ES-I3 (cell line): ENCODE measurements around the gene KCNQ2.
"Not testable (repeated sequence)": the region's sequence is repeated elsewhere in the genome, so short reads cannot be mapped to it uniquely, and the experiment has no call there.

Source experiments
- H3K36me3 ChIP-seq: 2 replicates; pipeline ENCODE4 v1.6.1; 2013; ENCODE audit warnings: mild to moderate bottlenecking, low read length, control low read depth, moderate library complexity; ENCODE audit not compliant: insufficient read depth
- H3K4me1 ChIP-seq: 2 replicates; pipeline ENCODE4 v1.6.1; 2013; ENCODE audit warnings: mild to moderate bottlenecking, control low read depth, low read length; ENCODE audit not compliant: insufficient read depth
- H3K9ac ChIP-seq: 2 replicates; pipeline ENCODE4 v1.6.1; 2013; ENCODE audit warnings: low read depth, mild to moderate bottlenecking, low read length, moderate library complexity
- H3K9me3 ChIP-seq: 2 replicates; pipeline ENCODE4 v1.6.1; 2013; ENCODE audit warnings: mild to moderate bottlenecking, low read length, moderate library complexity; ENCODE audit not compliant: control insufficient read depth, insufficient read depth

The KCNQ2 gene

DNA sequence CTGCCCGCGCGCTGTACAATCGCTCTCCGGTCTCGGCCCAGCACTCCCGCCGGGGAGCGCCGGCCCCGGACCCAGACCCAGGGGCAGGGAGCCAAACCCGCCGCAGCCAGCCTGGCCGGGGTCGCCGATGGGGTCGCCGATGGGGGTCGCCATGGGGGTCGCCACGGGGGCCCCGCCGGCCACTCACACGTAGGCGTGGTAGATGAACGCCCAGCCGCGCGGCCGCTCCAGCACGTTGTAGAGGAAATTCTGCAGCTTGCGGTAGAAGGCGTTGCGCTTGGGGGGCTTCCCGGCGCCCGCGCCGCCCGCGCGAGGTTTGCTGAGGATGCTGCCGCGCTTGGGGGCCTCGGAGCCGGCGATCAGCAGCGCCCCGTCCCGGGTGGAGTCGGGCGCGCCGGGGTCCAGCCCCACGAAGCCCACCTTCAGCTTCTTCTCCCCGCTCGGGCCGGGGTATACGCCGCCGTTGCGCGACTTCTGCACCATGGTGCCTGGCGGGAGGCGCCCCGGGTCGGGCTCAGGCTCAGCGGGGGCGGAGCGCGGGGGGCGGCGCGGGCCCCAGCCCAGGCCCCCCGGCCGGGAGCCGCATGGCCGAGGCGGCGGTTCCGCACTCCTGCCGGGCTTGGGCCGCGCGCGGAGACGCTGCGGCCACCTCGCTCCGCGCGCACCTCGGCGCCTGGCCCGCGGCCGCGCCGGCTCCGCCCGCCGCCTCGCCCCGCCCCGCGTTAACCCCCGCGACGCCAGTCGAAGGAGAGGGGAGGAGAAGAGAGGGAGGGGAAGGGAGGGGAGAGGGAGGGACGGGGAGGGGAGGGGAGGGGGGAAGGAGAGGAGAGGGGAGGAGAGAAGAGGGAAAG is at the start of gene KCNQ2:
KCNQ2 (minus strand) TSS at position 675 of the 851 bp plus-strand sequence; CDS start at position 483, 192 bp downstream.
- Histone ChIP-seq H3K36me3 (no peaks in the 10 kb centered on the region), H3K9me3 (no peaks in the 10 kb centered on the region), H3K4me1 (peaks cover 6% of the 10 kb centered on the region), H3K9ac (peak within 1 kb of the TSS; percentile 59; the same call in 1 of the 2 replicates)

DNA sequence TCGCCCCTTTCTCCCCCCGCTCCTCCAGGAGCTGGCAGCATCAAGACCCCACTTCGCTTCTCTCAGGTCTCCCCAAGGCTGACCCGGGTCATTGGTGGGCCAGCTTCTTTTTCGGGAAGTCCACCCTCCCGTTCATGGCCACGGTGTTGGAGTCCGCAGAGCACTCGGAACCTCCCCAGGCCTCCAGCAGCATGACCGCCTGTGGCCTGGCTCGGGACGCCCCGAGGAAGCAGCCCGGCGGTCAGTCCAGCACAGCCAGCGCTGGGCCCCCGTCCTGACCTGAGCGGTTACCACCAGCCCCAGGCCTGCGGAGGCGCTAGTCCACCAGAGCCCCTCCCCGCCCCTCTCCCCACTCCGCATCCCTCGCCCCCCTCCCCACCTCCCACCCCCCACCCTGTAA is 49.1 kb upstream of the KCNQ2 start:
- Histone ChIP-seq H3K9me3 (no peaks in the 10 kb centered on the region), H3K9ac (peak overlapping the region; percentile 86), H3K4me1 (no peaks in the 10 kb centered on the region; the same call in 1 of the 2 replicates), H3K36me3 (peaks cover 7% of the 10 kb centered on the region)

DNA sequence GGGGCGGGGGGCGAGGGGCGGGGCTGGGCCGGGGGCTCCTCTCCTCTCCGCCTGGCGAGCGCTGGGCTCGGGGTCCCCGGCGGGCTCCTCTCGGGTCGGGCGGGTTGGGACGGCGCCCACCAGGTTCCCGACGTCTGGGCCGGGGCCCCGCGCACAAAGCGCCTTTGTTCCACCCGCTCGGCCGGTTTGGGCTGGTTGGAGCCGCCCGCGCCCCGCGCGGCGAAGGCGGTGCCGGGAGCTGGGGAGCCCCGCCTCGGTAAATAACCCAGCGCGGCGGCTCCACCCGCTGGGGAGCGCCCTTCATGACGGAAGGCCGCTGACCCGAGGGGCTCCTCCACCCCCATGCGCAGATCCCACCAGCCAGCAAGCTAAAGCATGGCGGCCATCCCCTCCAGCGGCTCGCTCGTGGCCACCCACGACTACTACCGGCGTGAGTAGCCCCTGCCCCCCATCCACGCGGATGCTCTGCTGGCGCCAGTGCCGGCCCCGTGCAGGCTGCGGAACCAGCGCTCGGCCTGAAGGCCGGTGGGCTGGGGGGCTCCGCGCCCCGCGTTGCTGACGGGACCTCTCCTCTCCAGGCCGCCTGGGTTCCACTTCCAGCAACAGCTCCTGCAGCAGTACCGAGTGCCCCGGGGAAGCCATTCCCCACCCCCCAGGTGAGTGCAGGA is 48.6 kb upstream of the KCNQ2 start:
- H3K36me3 ChIP-seq, result peaks cover 7% of the 10 kb centered on the region
- no peaks in the 10 kb centered on the region for H3K9me3 ChIP-seq
- no peaks in the 10 kb centered on the region; the same call in 1 of the 2 replicates for H3K4me1 ChIP-seq
- peak overlapping the region; percentile 86 for H3K9ac ChIP-seq

- Histone ChIP-seq H3K4me1 (no peaks in the 10 kb centered on the region; the same call in 1 of the 2 replicates), H3K9ac (peak within 1 kb of the TSS; percentile 86), H3K36me3 (peaks cover 7% of the 10 kb centered on the region), H3K9me3 (no peaks in the 10 kb centered on the region)
These were observed 48.1 kb upstream of the KCNQ2 start, which contains the start of gene PPDPF for GRCh38 chr20:63520504-63520933. Gene PPDPF (plus strand): TSS chr20:63520765. CDS start chr20:63521309, 544 bp downstream.

- Histone ChIP-seq H3K9me3 (no peaks in the 10 kb centered on the region), H3K36me3 (peaks cover 7% of the 10 kb centered on the region), H3K9ac (peak overlapping the region; percentile 86), H3K4me1 (no peaks in the 10 kb centered on the region; the same call in 1 of the 2 replicates)
These were observed 47.4 kb upstream of the KCNQ2 start for GRCh38 chr20:63519668-63520503.

- no peaks in the 10 kb centered on the region; the same call in 1 of the 2 replicates for H3K4me1 ChIP-seq
- peaks cover 7% of the 10 kb centered on the region for H3K36me3 ChIP-seq
- H3K9me3 ChIP-seq, result no peaks in the 10 kb centered on the region
- peak overlapping the region; percentile 86; the same call in 1 of the 2 replicates for H3K9ac ChIP-seq
These were observed 46.7 kb upstream of the KCNQ2 start for GRCh38 chr20:63518946-63519667.

- H3K4me1 ChIP-seq, result no peaks in the 10 kb centered on the region; the same call in 1 of the 2 replicates
- peaks cover 7% of the 10 kb centered on the region for H3K36me3 ChIP-seq
- H3K9me3 ChIP-seq, result no peaks in the 10 kb centered on the region
- no peak overlapping the region; the same call in 1 of the 2 replicates for H3K9ac ChIP-seq
These were observed 46.0 kb upstream of the KCNQ2 start for GRCh38 chr20:63518351-63518861.

GRCh38 chr20:63517376-63518309 is 45.2 kb upstream of the KCNQ2 start:
- no peaks in the 10 kb centered on the region; the same call in 1 of the 2 replicates for H3K4me1 ChIP-seq
- no peak overlapping the region for H3K9ac ChIP-seq
- H3K9me3 ChIP-seq, result no peaks in the 10 kb centered on the region
- H3K36me3 ChIP-seq, result peaks cover 3% of the 10 kb centered on the region; the same call in 1 of the 2 replicates

DNA sequence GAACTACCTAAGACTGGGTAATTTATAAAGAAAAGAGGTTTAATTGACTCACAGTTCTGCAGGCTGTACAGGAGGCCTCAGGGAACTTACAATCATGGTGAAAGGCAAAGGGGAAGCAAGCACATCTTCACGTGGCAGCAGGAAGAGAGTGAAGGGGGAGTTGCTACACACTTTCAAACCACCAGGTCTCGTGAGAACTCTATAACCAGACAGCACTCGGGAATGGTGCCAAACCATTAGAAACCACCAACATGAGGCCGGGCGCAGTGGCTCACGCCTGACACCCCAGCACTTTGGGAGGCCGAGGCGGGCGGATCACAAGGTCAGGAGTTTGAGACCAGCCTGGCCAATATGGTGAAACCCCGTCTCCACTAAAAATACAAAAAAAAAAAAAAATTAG is 42.1 kb upstream of the KCNQ2 start:
- not testable (repeated sequence) for H3K4me1 ChIP-seq, H3K9ac ChIP-seq, H3K36me3 ChIP-seq, H3K9me3 ChIP-seq

DNA sequence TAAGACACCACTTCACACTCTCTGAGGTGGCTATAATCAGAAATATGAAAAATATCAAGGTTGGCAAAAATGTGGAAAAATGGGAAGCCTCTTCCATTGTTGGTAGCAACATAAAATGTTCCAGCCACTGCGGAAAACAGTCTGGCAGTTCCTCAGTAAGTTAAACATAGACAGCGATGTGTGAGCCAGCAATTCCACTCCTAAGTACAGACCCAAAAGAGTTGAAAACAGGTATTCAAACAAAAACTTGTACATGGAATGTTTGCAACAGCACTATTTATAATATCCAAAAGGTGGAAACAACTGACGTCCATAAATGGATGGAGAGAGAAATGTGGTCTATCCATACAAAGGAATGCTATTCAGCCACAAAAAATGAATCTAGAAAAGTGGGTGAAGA is 40.8 kb upstream of the KCNQ2 start:
- Histone ChIP-seq H3K9ac (no peak overlapping the region), H3K36me3 (no peaks in the 10 kb centered on the region), H3K9me3 (no peaks in the 10 kb centered on the region; the same call in 1 of the 2 replicates), H3K4me1 (no peaks in the 10 kb centered on the region; the same call in 1 of the 2 replicates)

DNA sequence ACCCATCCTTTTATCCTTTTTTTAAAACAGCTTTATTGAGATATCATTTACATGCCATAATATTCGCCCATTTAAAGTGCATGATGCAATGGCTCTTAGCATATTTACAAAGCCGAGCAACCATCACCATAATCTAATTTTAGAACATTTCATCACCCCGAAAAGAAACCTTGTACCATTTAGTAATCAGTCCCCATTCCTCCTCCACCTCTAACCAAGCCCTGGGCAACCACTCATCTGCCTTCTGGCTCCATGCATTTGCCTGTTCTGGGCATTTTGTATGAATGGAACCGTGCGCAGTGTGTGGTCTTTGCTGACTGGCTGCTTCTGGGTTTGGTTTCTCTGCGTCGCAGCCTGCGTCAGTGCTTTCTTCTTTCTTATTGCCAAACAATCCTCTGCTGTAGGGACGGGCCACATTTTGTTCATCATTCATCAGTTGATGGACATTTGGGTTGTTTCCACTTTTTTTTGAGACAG is 36.7 kb upstream of the KCNQ2 start:
- H3K9ac ChIP-seq, result no peak overlapping the region
- H3K9me3 ChIP-seq, result no peaks in the 10 kb centered on the region; the same call in 1 of the 2 replicates
- H3K36me3 ChIP-seq, result no peaks in the 10 kb centered on the region
- no peaks in the 10 kb centered on the region for H3K4me1 ChIP-seq

DNA sequence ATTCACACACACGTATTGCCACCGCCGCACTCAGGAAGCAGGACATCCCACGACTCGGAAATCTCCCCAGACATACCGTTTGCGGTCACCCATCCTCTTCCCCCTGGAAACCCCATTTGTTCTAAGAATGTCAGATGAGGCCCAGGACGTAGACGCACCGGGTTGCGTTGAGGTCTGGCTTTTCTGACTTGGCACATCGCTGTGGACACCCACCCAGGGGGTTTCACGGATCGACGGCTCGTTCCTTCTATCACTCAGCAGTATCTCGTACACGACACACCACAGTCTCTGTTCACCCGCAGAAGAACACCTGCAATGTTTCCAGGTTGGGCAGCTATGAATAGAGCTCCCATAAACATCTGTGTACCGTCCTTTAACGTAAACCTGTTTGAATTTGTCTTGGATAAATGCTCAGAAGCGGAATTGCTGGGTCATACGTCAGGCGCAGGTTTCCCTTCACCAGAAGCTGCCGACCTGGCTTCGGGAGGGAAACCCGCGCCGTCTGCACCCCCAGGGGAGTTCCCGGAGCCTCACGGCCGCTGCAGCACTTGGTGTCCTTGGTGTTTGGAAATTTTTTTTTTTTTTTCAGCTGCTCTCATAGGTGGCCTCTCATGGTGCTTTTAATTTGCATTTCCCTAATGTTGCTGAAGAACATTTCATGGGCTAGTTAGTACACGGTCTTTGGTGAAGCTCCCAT is 35.8 kb upstream of the KCNQ2 start:
- H3K36me3 ChIP-seq, result no peaks in the 10 kb centered on the region
- no peak overlapping the region for H3K9ac ChIP-seq
- no peaks in the 10 kb centered on the region for H3K4me1 ChIP-seq
- no peaks in the 10 kb centered on the region; the same call in 1 of the 2 replicates for H3K9me3 ChIP-seq
